Right atrium auricular region (tissue), 2 donors: ENCODE measurements around the gene JCAD. TPM values are rescaled to one million over a fixed set of nuclear protein-coding genes. Genes with fewer than 3 reads are reported as not detected.

Experiments used
- DNase-seq: peaks from one replicate; pipeline ENCODE4 v3.0.0-alpha.2; 2019; ENCODE audit warnings: low spot score
- H3K27ac ChIP-seq, 2 donors: fragments of 200-600 bp; sonication (generic); 1 replicate in 1 of 2; 2 replicates in 1 of 2; pipeline ENCODE4 v1.5.1; 2016 to 2019
- H3K27me3 ChIP-seq, 2 donors: fragments of 200-600 bp; sonication (generic); one replicate each; pipeline versions ENCODE4 v1.5.1 to v1.6.0; 2017 to 2019
- H3K36me3 ChIP-seq: fragments of 200-600 bp; sonication (generic); one replicate; pipeline ENCODE4 v1.5.1; 2016
- H3K4me1 ChIP-seq, 2 donors: fragments of 200-600 bp; sonication (generic); one replicate each; pipeline versions ENCODE4 v1.5.1 to v1.6.0; 2017 to 2019
- H3K4me3 ChIP-seq, 2 donors: fragments of 200-600 bp; sonication (generic); 1 replicate in 1 of 2; 2 replicates in 1 of 2; pipeline ENCODE4 v1.5.1; 2017 to 2019; ENCODE audit warnings: mild to moderate bottlenecking in 1 of 2, moderate library complexity in 1 of 2
- H3K9me3 ChIP-seq, 2 donors: fragments of 200-600 bp; sonication (generic); one replicate each; pipeline ENCODE4 v1.5.1; 2019
- CTCF ChIP-seq, 2 donors: fragments of 200-600 bp; sonication (generic); IDR thresholded peaks; one replicate each; pipeline ENCODE4 v1.5.1; 2019; ENCODE audit warnings: antibody characterized with exemption in 2 of 2
- total RNA-seq, 2 donors: library from RNA; depleted of rRNA; stranded (reverse); fragments of >200 nt; gene quantifications; one replicate each; pipeline ENCODE4 v1.1.0, GENCODE V29; 2016

Gene JCAD
- total RNA-seq, 2 donors from 2014 or later: 34.1 to 39.8 TPM

GRCh38 chr10:29969255-29970011, 90.0 kb downstream of the JCAD start:
- no peak overlapping the region for H3K4me3 ChIP-seq
- H3K27ac ChIP-seq: no peak overlapping the region
- H3K4me1 ChIP-seq: no peaks in the 10 kb centered on the region
- no peaks in the 10 kb centered on the region for H3K27me3 ChIP-seq
- peaks cover 0 to under 1% of the 10 kb centered on the region in 2 donors for H3K9me3 ChIP-seq
- no peak for DNase-seq
- TF ChIP-seq CTCF (IDR thresholded peaks at IDR 0.05): no peak
- no peaks in the 10 kb centered on the region for H3K36me3 ChIP-seq

- TF ChIP-seq CTCF (IDR thresholded peaks at IDR 0.05): no peak
- no peaks in the 10 kb centered on the region for H3K36me3 ChIP-seq
Measured at GRCh38 chr10:29968585-29968984, 90.8 kb downstream of the JCAD start.

GRCh38 chr10:29966269-29966668, 93.1 kb downstream of the JCAD start:
- no peak for TF ChIP-seq CTCF (IDR thresholded peaks at IDR 0.05)
- H3K4me3 ChIP-seq: no peak overlapping the region
- H3K9me3 ChIP-seq: no peaks in the 10 kb centered on the region
- H3K36me3 ChIP-seq: no peaks in the 10 kb centered on the region
- no peaks in the 10 kb centered on the region for H3K4me1 ChIP-seq
- H3K27ac ChIP-seq: no peak overlapping the region
- no peaks in the 10 kb centered on the region for H3K27me3 ChIP-seq
- DNase-seq: no peak

More at GRCh38 chr10:29968585-29968984, 90.8 kb downstream of the JCAD start:
- Histone ChIP-seq H3K9me3 (no peaks in the 10 kb centered on the region), H3K4me3 (no peak overlapping the region), H3K4me1 (no peaks in the 10 kb centered on the region), H3K27me3 (no peaks in the 10 kb centered on the region), H3K27ac (no peak overlapping the region)
- no peak for DNase-seq
